PFSK-1 (cell line): Measurements from ENCODE around the gene IGFBP2.

ENCODE experiments used
- FOXP2 ChIP-seq: optimal IDR thresholded peaks from 2 replicates; pipeline ENCODE3; 2011; ENCODE audit warnings: borderline replicate concordance, control low read depth, inconsistent platforms; ENCODE audit not compliant: insufficient read depth; ENCODE audit errors: extremely low read length, extremely low read depth
- POLR2AphosphoS5 ChIP-seq: IDR thresholded peaks from 2 replicates; pipeline ENCODE4 v1.6.1; 2012; ENCODE audit warnings: low read depth, mild to moderate bottlenecking, control low read depth, low read length, moderate library complexity
- SIN3A ChIP-seq: IDR thresholded peaks from 2 replicates; pipeline ENCODE4 v1.6.1; 2012; ENCODE audit warnings: mild to moderate bottlenecking, low read length, moderate library complexity, borderline replicate concordance; ENCODE audit not compliant: insufficient read depth
- TAF1 ChIP-seq: IDR thresholded peaks from 2 replicates; pipeline ENCODE4 v1.6.1; 2012; ENCODE audit warnings: low read length, control low read depth, borderline replicate concordance; ENCODE audit not compliant: insufficient read depth
- TF ChIP-seq, protein P1 (sequence below), 2 experiments: IDR thresholded peaks; 2 replicates each; pipeline versions ENCODE4 v1.6.1 to v1.8.0; 2011 to 2012; ENCODE audit warnings: low read depth in 2 of 2, low read length in 2 of 2, control low read depth in 1 of 2, inconsistent platforms in 1 of 2, mild to moderate bottlenecking in 1 of 2, moderate library complexity in 1 of 2; ENCODE audit not compliant: insufficient read depth in 1 of 2

The IGFBP2 gene

DNA sequence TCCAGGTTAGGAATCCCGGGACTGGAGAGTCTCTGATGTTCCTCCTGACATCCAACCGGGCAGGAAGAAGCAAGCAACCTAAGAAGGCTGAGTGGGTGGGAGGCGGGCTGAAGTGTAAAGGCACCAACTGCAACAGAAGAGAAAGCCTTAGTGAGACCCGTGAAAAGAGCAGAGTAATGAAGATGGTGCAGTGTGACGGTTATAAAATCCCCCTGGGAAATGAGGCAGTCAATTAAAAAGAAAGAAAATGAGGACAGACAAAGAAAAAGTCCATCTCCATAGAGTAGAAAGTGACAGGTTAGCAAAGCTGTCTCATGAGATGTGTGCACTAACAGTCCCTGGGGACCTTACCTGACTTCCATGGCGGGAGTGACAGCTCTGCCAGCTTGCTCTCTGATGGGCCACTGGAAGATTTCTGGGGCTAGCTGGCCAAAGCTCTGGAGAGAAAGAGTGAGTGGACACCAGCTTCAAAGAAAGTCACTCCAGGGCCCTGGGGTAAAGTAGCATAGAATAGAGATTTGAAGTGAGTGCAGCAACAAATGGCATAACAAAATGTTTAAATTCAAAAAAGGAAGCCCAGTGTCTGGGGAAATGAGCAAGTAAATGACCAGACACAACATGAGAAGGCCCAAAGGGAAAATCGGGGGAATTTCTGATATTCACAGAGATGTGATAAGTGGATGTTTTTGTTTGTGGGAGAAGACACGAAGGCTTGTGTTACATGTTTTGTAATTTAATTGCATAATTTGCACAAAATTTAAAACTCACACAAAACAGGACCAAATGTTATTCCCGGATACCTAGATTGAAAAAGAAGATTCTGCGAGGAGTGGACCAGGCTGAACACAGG, 44.1 kb upstream of the IGFBP2 start:
- TF ChIP-seq, protein P1, sequence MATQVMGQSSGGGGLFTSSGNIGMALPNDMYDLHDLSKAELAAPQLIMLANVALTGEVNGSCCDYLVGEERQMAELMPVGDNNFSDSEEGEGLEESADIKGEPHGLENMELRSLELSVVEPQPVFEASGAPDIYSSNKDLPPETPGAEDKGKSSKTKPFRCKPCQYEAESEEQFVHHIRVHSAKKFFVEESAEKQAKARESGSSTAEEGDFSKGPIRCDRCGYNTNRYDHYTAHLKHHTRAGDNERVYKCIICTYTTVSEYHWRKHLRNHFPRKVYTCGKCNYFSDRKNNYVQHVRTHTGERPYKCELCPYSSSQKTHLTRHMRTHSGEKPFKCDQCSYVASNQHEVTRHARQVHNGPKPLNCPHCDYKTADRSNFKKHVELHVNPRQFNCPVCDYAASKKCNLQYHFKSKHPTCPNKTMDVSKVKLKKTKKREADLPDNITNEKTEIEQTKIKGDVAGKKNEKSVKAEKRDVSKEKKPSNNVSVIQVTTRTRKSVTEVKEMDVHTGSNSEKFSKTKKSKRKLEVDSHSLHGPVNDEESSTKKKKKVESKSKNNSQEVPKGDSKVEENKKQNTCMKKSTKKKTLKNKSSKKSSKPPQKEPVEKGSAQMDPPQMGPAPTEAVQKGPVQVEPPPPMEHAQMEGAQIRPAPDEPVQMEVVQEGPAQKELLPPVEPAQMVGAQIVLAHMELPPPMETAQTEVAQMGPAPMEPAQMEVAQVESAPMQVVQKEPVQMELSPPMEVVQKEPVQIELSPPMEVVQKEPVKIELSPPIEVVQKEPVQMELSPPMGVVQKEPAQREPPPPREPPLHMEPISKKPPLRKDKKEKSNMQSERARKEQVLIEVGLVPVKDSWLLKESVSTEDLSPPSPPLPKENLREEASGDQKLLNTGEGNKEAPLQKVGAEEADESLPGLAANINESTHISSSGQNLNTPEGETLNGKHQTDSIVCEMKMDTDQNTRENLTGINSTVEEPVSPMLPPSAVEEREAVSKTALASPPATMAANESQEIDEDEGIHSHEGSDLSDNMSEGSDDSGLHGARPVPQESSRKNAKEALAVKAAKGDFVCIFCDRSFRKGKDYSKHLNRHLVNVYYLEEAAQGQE (IDR thresholded peaks at IDR 0.05; ENCODE audit: insufficient read depth in 1 of 2, low read depth in 2 of 2, low read length in 2 of 2): no peak
- TF ChIP-seq POLR2AphosphoS5: no peak
- no peak for TF ChIP-seq TAF1
- TF ChIP-seq SIN3A: no peak
- TF ChIP-seq FOXP2: no peak

DNA sequence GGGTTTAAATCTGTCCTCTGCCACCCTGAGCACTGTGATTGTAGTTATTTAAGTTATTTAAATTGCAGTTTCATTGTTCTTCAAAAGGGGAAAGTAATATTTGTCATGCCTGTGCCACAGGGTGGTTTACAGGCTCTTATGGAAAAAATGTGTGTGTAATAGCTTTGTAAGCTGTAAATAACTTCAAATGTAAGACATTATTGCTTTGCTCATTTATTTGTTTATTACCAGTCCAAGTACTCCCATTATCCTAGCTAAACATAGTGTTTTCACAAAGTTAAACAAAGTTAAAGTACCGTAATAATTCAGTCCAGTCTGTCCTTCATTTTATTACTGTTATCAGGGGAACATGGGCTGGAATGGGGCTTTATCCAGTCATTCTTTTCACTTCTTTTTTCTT, 43.4 kb upstream of the IGFBP2 start:
- TF ChIP-seq, protein P1 (IDR thresholded peaks at IDR 0.05; ENCODE audit: insufficient read depth in 1 of 2, low read depth in 2 of 2, low read length in 2 of 2): no peak
- TF ChIP-seq FOXP2 (no peak), POLR2AphosphoS5 (no peak), TAF1 (no peak), SIN3A (no peak)

DNA sequence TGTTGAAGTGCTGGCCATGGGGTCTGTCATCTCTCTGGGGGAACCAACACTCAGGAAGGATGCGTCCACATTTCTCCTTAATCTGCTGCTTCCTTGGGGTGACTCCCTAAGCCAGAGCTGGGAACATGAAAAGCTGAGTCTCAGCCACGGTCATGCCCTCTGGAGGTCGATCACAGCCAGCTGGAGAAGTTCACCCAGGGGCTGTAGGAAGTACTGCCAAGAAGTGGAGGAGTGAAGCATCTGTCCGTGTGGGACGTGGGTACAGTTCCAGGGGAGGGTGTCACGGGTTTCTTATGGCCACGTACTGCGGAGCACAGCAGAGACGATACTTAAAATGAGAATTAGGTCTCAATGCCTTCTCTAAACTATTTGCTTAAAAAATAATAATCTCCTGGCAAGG, 42.4 kb upstream of the IGFBP2 start:
- TF ChIP-seq, protein P1 (IDR thresholded peaks at IDR 0.05; ENCODE audit: insufficient read depth in 1 of 2, low read depth in 2 of 2, low read length in 2 of 2): no peak
- TF ChIP-seq FOXP2 (no peak), POLR2AphosphoS5 (no peak)

DNA sequence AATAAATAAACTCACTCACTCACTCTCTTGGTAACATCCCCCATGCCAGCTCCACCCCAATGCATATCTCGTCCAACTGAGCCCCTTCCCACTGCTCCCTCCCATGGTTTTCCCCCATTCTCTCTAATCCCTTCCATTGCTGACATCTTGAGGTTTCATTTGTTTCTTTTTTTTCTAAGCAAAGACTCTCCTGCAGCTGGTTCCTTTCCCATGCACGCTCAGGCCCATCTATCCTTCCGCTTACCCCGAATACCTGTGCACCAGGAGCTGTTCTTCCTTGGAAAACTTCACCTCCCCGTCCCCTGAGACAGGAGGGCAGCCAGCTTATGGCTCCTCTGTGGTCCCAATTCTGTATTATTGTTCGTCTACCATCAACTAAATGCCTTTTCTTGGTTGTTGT, 41.7 kb upstream of the IGFBP2 start:
- no peak for TF ChIP-seq POLR2AphosphoS5
- no peak for TF ChIP-seq SIN3A
- no peak for TF ChIP-seq FOXP2
- TF ChIP-seq TAF1: no peak
- TF ChIP-seq, protein P1 (IDR thresholded peaks at IDR 0.05; ENCODE audit: insufficient read depth in 1 of 2, low read depth in 2 of 2, low read length in 2 of 2): no peak
